ENCODE data around the gene FAM83G. TPM values are rescaled to one million over a fixed set of nuclear protein-coding genes. Genes with fewer than 3 reads are reported as not detected.

The FAM83G gene
- total RNA-seq, 2 donors from 2014 or later = 24.4 to 24.8 TPM

- Histone ChIP-seq H3K27ac (no peak overlapping the region), H3K27me3 (no peaks in the 10 kb centered on the region), H3K36me3 (no peaks in the 10 kb centered on the region), H3K4me3 (no peak overlapping the region), H3K9me3 (no peaks in the 10 kb centered on the region), H3K4me1 (peaks cover 15% of the 10 kb centered on the region), H3K9ac (ENCODE audit: low read depth in 2 of 2, low read length in 2 of 2) (no peak overlapping the region)
- no peak for DNase-seq
- intact Hi-C loops (cut with DNase I) = loop anchor here (10.0 kb wide), 1 partner anchor 59 kb away; no protein-coding TSS in a partner anchor
- TF ChIP-seq CTCF (IDR thresholded peaks at IDR 0.05) = no peak
Observed at GRCh38 chr17:18965530-18966236, 38.9 kb downstream of the FAM83G start.

GRCh38 chr17:18964550-18964949 lies 40.0 kb downstream of the FAM83G start:
- Histone ChIP-seq H3K4me1 (peaks cover 13% of the 10 kb centered on the region), H3K9ac (ENCODE audit: low read depth in 2 of 2, low read length in 2 of 2) (no peak overlapping the region), H3K36me3 (no peaks in the 10 kb centered on the region), H3K27me3 (no peaks in the 10 kb centered on the region), H3K27ac (no peak overlapping the region), H3K4me3 (no peak overlapping the region), H3K9me3 (no peaks in the 10 kb centered on the region)
- no peak for DNase-seq
- no peak for TF ChIP-seq CTCF (IDR thresholded peaks at IDR 0.05)
- intact Hi-C loops (cut with DNase I) = loop anchor here (10.0 kb wide), 1 partner anchor 60 kb away; no protein-coding TSS in a partner anchor

- intact Hi-C loops (cut with DNase I) = loop anchor here (10.0 kb wide), 1 partner anchor 61 kb away; no protein-coding TSS in a partner anchor
- H3K27ac ChIP-seq = no peak overlapping the region
- H3K4me1 ChIP-seq = peaks cover 8% of the 10 kb centered on the region
Observed at GRCh38 chr17:18964018-18964351, 40.6 kb downstream of the FAM83G start.

GRCh38 chr17:18963126-18964017 lies 41.2 kb downstream of the FAM83G start:
- peak overlapping the region in 1 of 2 donors; percentile 51 for H3K9ac ChIP-seq (ENCODE audit: low read depth in 2 of 2, low read length in 2 of 2)
- intact Hi-C loops (cut with DNase I) = loop anchor here (10.0 kb wide), 1 partner anchor 61 kb away; no protein-coding TSS in a partner anchor
- DNase-seq = peak; percentile 20
- H3K36me3 ChIP-seq = no peaks in the 10 kb centered on the region
- H3K4me1 ChIP-seq = peaks cover 5% of the 10 kb centered on the region
- no peak for TF ChIP-seq CTCF (IDR thresholded peaks at IDR 0.05)
- no peaks in the 10 kb centered on the region for H3K27me3 ChIP-seq
- H3K27ac ChIP-seq = no peak overlapping the region
- no peak overlapping the region for H3K4me3 ChIP-seq
- H3K9me3 ChIP-seq = no peaks in the 10 kb centered on the region

More at GRCh38 chr17:18964018-18964351, 40.6 kb downstream of the FAM83G start:
- Histone ChIP-seq H3K27me3 (no peaks in the 10 kb centered on the region), H3K36me3 (no peaks in the 10 kb centered on the region), H3K9me3 (no peaks in the 10 kb centered on the region), H3K4me3 (no peak overlapping the region), H3K9ac (ENCODE audit: low read depth in 2 of 2, low read length in 2 of 2) (peak overlapping the region in 1 of 2 donors; percentile 51)
- no peak for DNase-seq
- TF ChIP-seq CTCF (IDR thresholded peaks at IDR 0.05) = no peak

GRCh38 chr17:18962494-18962815 lies 42.1 kb downstream of the FAM83G start:
- no peaks in the 10 kb centered on the region for H3K27me3 ChIP-seq
- no peaks in the 10 kb centered on the region for H3K9me3 ChIP-seq
- no peak overlapping the region for H3K9ac ChIP-seq (ENCODE audit: low read depth in 2 of 2, low read length in 2 of 2)
- H3K4me1 ChIP-seq = no peaks in the 10 kb centered on the region
- TF ChIP-seq CTCF (IDR thresholded peaks at IDR 0.05) = no peak
- no peak overlapping the region for H3K4me3 ChIP-seq
- H3K36me3 ChIP-seq = no peaks in the 10 kb centered on the region
- intact Hi-C loops (cut with DNase I) = loop anchor here (10.0 kb wide), 1 partner anchor 62 kb away; no protein-coding TSS in a partner anchor
- H3K27ac ChIP-seq = no peak overlapping the region
- DNase-seq = peak; percentile 21
